Endothelial cell of umbilical vein (primary cell): ENCODE results near the gene SULT4A1. TPM values are rescaled to one million over a fixed set of nuclear protein-coding genes. Genes with fewer than 3 reads are reported as not detected.

Source experiments
- BruUV-seq: library from RNA; stranded (reverse); fragments of 400-500 nt; replicated peaks from 2 replicates; lab custom pipeline; 2021; lab: Mats Ljungman, UMichigan
- CTCF ChIA-PET: fragments of 300-600, 350-600 bp; sonication (Branson Sonifier 250); formaldehyde crosslinking; loops from one replicate; lab custom pipeline; 2021; ENCODE audit warnings: antibody characterized with exemption, inconsistent platforms; lab: Charles Lee
- POLR2A ChIA-PET: fragments of 300-600, 350-600 bp; sonication (Branson Sonifier 250); formaldehyde crosslinking; loops from one replicate; lab custom pipeline; 2021; ENCODE audit warnings: antibody characterized with exemption, inconsistent platforms; lab: Charles Lee
- DNase-seq: peaks from one replicate; pipeline ENCODE4 v3.0.0-alpha.2; 2011; ENCODE audit warnings: low read depth, low spot score
- FAIRE-seq: peaks from 2 replicates; lab custom pipeline; 2011; peaks lifted over from hg19 to GRCh38; lab: Jason Lieb, UNC
- H2AFZ ChIP-seq: 2 replicates; pipeline ENCODE4 v1.6.0; 2012; ENCODE audit warnings: low read depth, low read length, control low read depth, inconsistent platforms
- H3K27ac ChIP-seq: 2 replicates; pipeline ENCODE4 v1.5.1; 2011; ENCODE audit warnings: low read depth, mild to moderate bottlenecking, control low read depth, low read length, moderate library complexity; ENCODE audit not compliant: insufficient read depth
- H3K27me3 ChIP-seq, 2 experiments: 2 replicates each; pipeline versions ENCODE4 v1.6.0 to v1.6.1; 2011; ENCODE audit warnings: low read length in 2 of 2, mixed read lengths in 1 of 2; ENCODE audit not compliant: control insufficient read depth in 2 of 2, insufficient read depth in 2 of 2
- H3K36me3 ChIP-seq, 2 experiments: 2 replicates in 1 of 2; 3 replicates in 1 of 2; pipeline ENCODE4 v1.5.1; 2011; ENCODE audit warnings: low read length in 2 of 2, mild to moderate bottlenecking in 1 of 2, moderate library complexity in 1 of 2; ENCODE audit not compliant: control insufficient read depth in 2 of 2, insufficient read depth in 2 of 2; ENCODE audit errors: extremely low read depth in 1 of 2
- H3K4me1 ChIP-seq: 3 replicates; pipeline ENCODE4 v1.5.1; 2011; ENCODE audit warnings: mild to moderate bottlenecking, low read length; ENCODE audit not compliant: control insufficient read depth, insufficient read depth; ENCODE audit errors: extremely low read depth
- H3K4me2 ChIP-seq: 2 replicates; pipeline ENCODE4 v1.6.1; 2011; ENCODE audit warnings: low read length, control low read depth, mixed read lengths; ENCODE audit not compliant: insufficient read depth
- H3K4me3 ChIP-seq, 3 experiments: fragments of 200-600 bp in 1 of 3; sonication (generic), shearing (Covaris generic) in 1 of 3; replicated peaks in 1 of 3; 2 replicates each; pipeline ENCODE4 v1.5.1; 2011 to 2016; ENCODE audit warnings: control low read depth in 3 of 3, low read length in 3 of 3, mild to moderate bottlenecking in 2 of 3, inconsistent platforms in 1 of 3, low read depth in 1 of 3, moderate library complexity in 1 of 3; ENCODE audit not compliant: insufficient read depth in 1 of 3
- H3K79me2 ChIP-seq: 2 replicates; pipeline ENCODE4 v1.6.0; 2012; ENCODE audit warnings: low read length, inconsistent platforms; ENCODE audit not compliant: control insufficient read depth, insufficient read depth
- H3K9ac ChIP-seq: replicated peaks from 2 replicates; pipeline ENCODE3; 2011; ENCODE audit warnings: low read length, control low read depth; ENCODE audit not compliant: insufficient read depth; ENCODE audit errors: extremely low read depth
- H3K9me1 ChIP-seq: replicated peaks from 3 replicates; pipeline ENCODE4 v1.6.0; 2011; ENCODE audit warnings: mild to moderate bottlenecking, low read length; ENCODE audit not compliant: control insufficient read depth, insufficient read depth; ENCODE audit errors: extremely low read depth
- H3K9me3 ChIP-seq: replicated peaks from 2 replicates; pipeline ENCODE4 v1.5.1; 2012; ENCODE audit warnings: low read length, inconsistent platforms; ENCODE audit not compliant: control insufficient read depth, insufficient read depth
- H4K20me1 ChIP-seq: replicated peaks from 2 replicates; pipeline ENCODE3; 2011; ENCODE audit warnings: mild to moderate bottlenecking, low read length; ENCODE audit not compliant: control insufficient read depth, insufficient read depth; ENCODE audit errors: extremely low read depth
- CTCF ChIP-seq, 2 donors: IDR thresholded peaks; 1 replicate in 1 of 2; 2 replicates in 1 of 2; pipeline ENCODE4 v1.5.1; 2011; ENCODE audit warnings: low read length in 2 of 2, mild to moderate bottlenecking in 2 of 2, moderate library complexity in 2 of 2, control low read depth in 1 of 2, inconsistent platforms in 1 of 2, low read depth in 1 of 2; ENCODE audit not compliant: insufficient read depth in 1 of 2; ENCODE audit errors: extremely low read depth in 1 of 2
- EZH2 ChIP-seq: IDR thresholded peaks from 2 replicates; pipeline ENCODE4 v1.6.1; 2012; ENCODE audit warnings: borderline replicate concordance, low read depth, mild to moderate bottlenecking, moderate library complexity, low read length, inconsistent platforms; ENCODE audit not compliant: severe bottlenecking
- FOS ChIP-seq: IDR thresholded peaks from 2 replicates; pipeline ENCODE4 v1.6.1; 2011; ENCODE audit warnings: mild to moderate bottlenecking, low read length, moderate library complexity, borderline replicate concordance; ENCODE audit not compliant: insufficient read depth
- GATA2 ChIP-seq: IDR thresholded peaks from 2 replicates; pipeline ENCODE4 v1.7.0; 2011; ENCODE audit warnings: low read depth, mild to moderate bottlenecking, moderate library complexity, mixed read lengths, low read length; ENCODE audit not compliant: insufficient read length, insufficient read depth
- JUN ChIP-seq: IDR thresholded peaks from 2 replicates; pipeline ENCODE4 v1.6.1; 2011; ENCODE audit warnings: borderline replicate concordance, low read depth; ENCODE audit not compliant: insufficient read length, insufficient read depth
- MAX ChIP-seq: IDR thresholded peaks from 2 replicates; pipeline ENCODE4 v1.6.1; 2011; ENCODE audit not compliant: insufficient read depth, insufficient read length
- MYC ChIP-seq: IDR thresholded peaks from one replicate; pipeline ENCODE4 v1.6.1; 2011; ENCODE audit warnings: mild to moderate bottlenecking, low read depth, low read length
- POLR2A ChIP-seq: IDR thresholded peaks from 2 replicates; pipeline ENCODE4 v1.6.1; 2012; ENCODE audit warnings: low read depth, mild to moderate bottlenecking, control low read depth, low read length
- POLR2AphosphoS5 ChIP-seq: IDR thresholded peaks from 2 replicates; pipeline ENCODE4 v1.6.1; 2012; ENCODE audit warnings: low read depth, mild to moderate bottlenecking, control low read depth, low read length, moderate library complexity; ENCODE audit not compliant: insufficient read depth
- dilution Hi-C: fragments of 300-500 bp; cut with MboI; formaldehyde crosslinking; loops from one replicate; pipeline ENCODE4 v1.15.0; 2019; ENCODE audit warnings: low sequenced_read_pairs; ENCODE audit not compliant: extremely low pct_ligation_motif_present
- intact Hi-C: fragments of 100-400 bp; cut with micrococcal nuclease; formaldehyde crosslinking; loops from one replicate; pipeline ENCODE4 v1.10.0; 2022
- polyA plus RNA-seq, 4 experiments: library from polyadenylated mRNA; depleted of rRNA in 3 of 4; stranded (reverse) in 3 of 4; unstranded in 1 of 4; fragments of >200 nt; gene quantifications; 2 replicates each; pipeline versions ENCODE4 v1.2.1 to v1.2.3, GENCODE V29; 2011 to 2012; ENCODE audit warnings: missing spikeins in 1 of 4
- total RNA-seq: library from RNA; stranded (reverse); gene quantifications from 2 replicates; pipeline ENCODE4 v1.2.3, GENCODE V29; 2021

The SULT4A1 gene
- total and polyA plus RNA-seq, 2 donors (not counting 3 experiments of a cell fraction or from before 2014, with no cell fraction given) = 0.48 TPM; not detected in 1

- no peaks in the 10 kb centered on the region for H3K9me1 ChIP-seq
- H3K27ac ChIP-seq = no peak overlapping the region
- no peak overlapping the region for H3K4me3 ChIP-seq
- ChIA-PET CTCF (interaction anchor here (1.3 to 2.4 kb wide), 4 partner anchors 9 to 746 kb away, joined by 5 to 92 read pairs (median 16); no protein-coding TSS in a partner anchor), POLR2A (no interaction called here)
- no peak for DNase-seq
- no TSS peak for BruUV-seq
- FAIRE-seq = no peak
- H3K9ac ChIP-seq = no peak overlapping the region
- intact Hi-C loops (no loop called here), dilution Hi-C loops (no loop called here)
- H3K4me2 ChIP-seq = no peak overlapping the region
- no peaks in the 10 kb centered on the region for H3K4me1 ChIP-seq
- no peaks in the 10 kb centered on the region for H3K36me3 ChIP-seq
- no peak for TF ChIP-seq JUN
- TF ChIP-seq POLR2A = no peak
- no peak for TF ChIP-seq MYC
- TF ChIP-seq MAX = no peak
- H4K20me1 ChIP-seq = no peaks in the 10 kb centered on the region
- no peaks in the 10 kb centered on the region for H3K9me3 ChIP-seq
- no peak overlapping the region for H2AFZ ChIP-seq
- H3K79me2 ChIP-seq = no peaks in the 10 kb centered on the region
- no peaks in the 10 kb centered on the region for H3K27me3 ChIP-seq
Observed at GRCh38 chr22:43881091-43882061, 19.1 kb upstream of the SULT4A1 start.

- intact Hi-C loops = no loop called here
- Histone ChIP-seq H3K9ac (no peak overlapping the region), H3K27ac (no peak overlapping the region), H2AFZ (no peak overlapping the region), H4K20me1 (no peaks in the 10 kb centered on the region), H3K79me2 (no peaks in the 10 kb centered on the region), H3K36me3 (no peaks in the 10 kb centered on the region), H3K27me3 (no peaks in the 10 kb centered on the region), H3K9me1 (no peaks in the 10 kb centered on the region), H3K9me3 (no peaks in the 10 kb centered on the region), H3K4me3 (no peak overlapping the region), H3K4me2 (no peak overlapping the region), H3K4me1 (no peaks in the 10 kb centered on the region)
- TF ChIP-seq POLR2AphosphoS5 (no peak), FOS (no peak), GATA2 (no peak), JUN (no peak), EZH2 (no peak), POLR2A (no peak), MYC (no peak), CTCF (IDR thresholded peaks at IDR 0.05; ENCODE audit: extremely low read depth in 1 of 2, insufficient read depth in 1 of 2, low read depth in 1 of 2, low read length in 2 of 2) (no peak), MAX (no peak)
- BruUV-seq = no TSS peak
- FAIRE-seq = no peak
- DNase-seq = no peak
- ChIA-PET CTCF (no interaction called here), POLR2A (no interaction called here)
- dilution Hi-C loops = no loop called here
Observed at GRCh38 chr22:43880541-43880991, 18.3 kb upstream of the SULT4A1 start.
